HepG2 (cell line): ENCODE measurements around the gene CD300A. TPM values are rescaled to one million over a fixed set of nuclear protein-coding genes. Genes with fewer than 3 reads are reported as not detected.

ENCODE experiments used
- DR1 ChIP-seq: sonication (generic); formaldehyde crosslinking; IDR thresholded peaks from 2 replicates; pipeline ENCODE4 v1.8.0; 2021; ENCODE audit warnings: mild to moderate bottlenecking, missing genetic modification reagents, inconsistent platforms
- HDAC6 ChIP-seq: fragments of 200-600 bp; sonication (generic); IDR thresholded peaks from 2 replicates; pipeline ENCODE4 v1.7.0; 2017; ENCODE audit warnings: mild to moderate bottlenecking, antibody characterized with exemption, low read length, low read depth
- HNRNPH1 ChIP-seq: fragments of 200-400 bp; formaldehyde crosslinking; optimal IDR thresholded peaks from 2 replicates; pipeline ENCODE3; 2017; ENCODE audit warnings: mild to moderate bottlenecking, low read depth, low read length
- KLF13 ChIP-seq: sonication (generic); formaldehyde crosslinking; IDR thresholded peaks from 2 replicates; pipeline ENCODE4 v1.4.0; 2020; ENCODE audit warnings: mild to moderate bottlenecking, missing genetic modification reagents
- KMT2A ChIP-seq: sonication (generic); formaldehyde crosslinking; IDR thresholded peaks from 2 replicates; pipeline ENCODE4 v1.4.0; 2020; ENCODE audit warnings: missing genetic modification reagents
- MED8 ChIP-seq: sonication (generic); formaldehyde crosslinking; IDR thresholded peaks from 2 replicates; pipeline ENCODE4 v1.8.1; 2023; ENCODE audit warnings: mild to moderate bottlenecking, missing genetic modification reagents; ENCODE audit not compliant: insufficient replicate concordance
- MEIS2 ChIP-seq: sonication (generic); formaldehyde crosslinking; IDR thresholded peaks from 2 replicates; pipeline ENCODE4 v1.9.0; 2021; ENCODE audit warnings: mild to moderate bottlenecking, missing genetic modification reagents
- NR2C2 ChIP-seq: sonication (generic); formaldehyde crosslinking; IDR thresholded peaks from 2 replicates; pipeline ENCODE4 v1.4.0; 2020; ENCODE audit warnings: missing genetic modification reagents, mild to moderate bottlenecking, moderate library complexity, borderline replicate concordance
- PHF5A ChIP-seq: IDR thresholded peaks from one replicate; pipeline ENCODE4 v1.6.1; 2018; ENCODE audit warnings: low read depth, missing genetic modification reagents; ENCODE audit not compliant: unreplicated experiment
- RARA ChIP-seq: IDR thresholded peaks from 2 replicates; pipeline ENCODE4 v1.6.1; 2016; ENCODE audit warnings: missing genetic modification reagents, missing compliant biosample characterization
- SP4 ChIP-seq: sonication (generic); formaldehyde crosslinking; IDR thresholded peaks from 2 replicates; pipeline ENCODE4 v1.8.1; 2023; ENCODE audit warnings: mild to moderate bottlenecking, missing genetic modification reagents
- ZFAT ChIP-seq: sonication (generic); formaldehyde crosslinking; conservative IDR thresholded peaks from 2 replicates; pipeline ENCODE4 v1.8.1; 2023; ENCODE audit warnings: missing genetic modification reagents, inconsistent platforms
- ZFX ChIP-seq: sonication (generic); formaldehyde crosslinking; IDR thresholded peaks from 2 replicates; pipeline ENCODE4 v1.4.0; 2020; ENCODE audit warnings: mild to moderate bottlenecking, low read depth, missing genetic modification reagents, moderate library complexity
- ZFYVE20 ChIP-seq: sonication (generic); formaldehyde crosslinking; IDR thresholded peaks from 2 replicates; pipeline ENCODE4 v1.8.0; 2023; ENCODE audit warnings: low read depth, mild to moderate bottlenecking, moderate library complexity, missing genetic modification reagents, borderline replicate concordance
- ZNF280B ChIP-seq: sonication (generic); formaldehyde crosslinking; IDR thresholded peaks from 2 replicates; pipeline ENCODE4 v1.5.0; 2020; ENCODE audit warnings: missing genetic modification reagents, mild to moderate bottlenecking, borderline replicate concordance
- ZNF318 ChIP-seq: sonication (generic); formaldehyde crosslinking; IDR thresholded peaks from 2 replicates; pipeline ENCODE4 v1.4.0; 2020; ENCODE audit warnings: mild to moderate bottlenecking, missing genetic modification reagents
- ZNF550 ChIP-seq: sonication (generic); formaldehyde crosslinking; IDR thresholded peaks from 2 replicates; pipeline ENCODE4 v1.4.0; 2020; ENCODE audit warnings: mild to moderate bottlenecking, missing genetic modification reagents, borderline replicate concordance
- ZNF629 ChIP-seq: sonication (generic); formaldehyde crosslinking; conservative IDR thresholded peaks from 2 replicates; pipeline ENCODE4 v1.5.0; 2020; ENCODE audit warnings: missing genetic modification reagents
- ZNF660 ChIP-seq: sonication (generic); formaldehyde crosslinking; IDR thresholded peaks from 2 replicates; pipeline ENCODE4 v1.5.1; 2020; ENCODE audit warnings: mild to moderate bottlenecking, low read depth, missing genetic modification reagents, borderline replicate concordance
- ZNF678 ChIP-seq: sonication (generic); formaldehyde crosslinking; IDR thresholded peaks from 2 replicates; pipeline ENCODE4 v1.4.0; 2020; ENCODE audit warnings: mild to moderate bottlenecking, missing genetic modification reagents
- ZNF740 ChIP-seq: sonication (generic); formaldehyde crosslinking; IDR thresholded peaks from 2 replicates; pipeline ENCODE4 v1.4.0; 2020; ENCODE audit warnings: missing genetic modification reagents
- ZSCAN12 ChIP-seq: sonication (generic); formaldehyde crosslinking; IDR thresholded peaks from 2 replicates; pipeline ENCODE4 v1.9.0; 2021; ENCODE audit warnings: mild to moderate bottlenecking, missing genetic modification reagents
- polyA plus RNA-seq, 8 experiments: library from polyadenylated mRNA; depleted of rRNA in 3 of 8; stranded (reverse) in 7 of 8; unstranded in 1 of 8; fragments of >200 nt; fragmentation: Illumina TruSeq in 4 of 8; extraction: Trizol in 4 of 8; gene quantifications; 2 replicates each; pipeline versions ENCODE4 v1.2.1 to v1.2.3, GENCODE V29; 2011 to 2016; ENCODE audit warnings: low read depth in 4 of 8, missing spikeins in 1 of 8, mixed read lengths in 1 of 8; ENCODE audit not compliant: insufficient read depth in 1 of 8
- total RNA-seq, 5 experiments: library from RNA; depleted of rRNA; stranded (reverse); fragments of >200 nt; fragmentation: Illumina TruSeq; extraction: Trizol; gene quantifications; 2 replicates each; pipeline ENCODE4 v1.2.3, GENCODE V29; 2016; ENCODE audit warnings: low read depth in 1 of 5

Gene CD300A
- total and polyA plus RNA-seq, 2 of the 13 experiments (the other 11 are each of a cell fraction or from before 2014, with no cell fraction given) = not detected

- TF ChIP-seq ZNF550 (CRISPR knock-in tag) (no peak), ZSCAN12 (CRISPR knock-in tag) (no peak), MED8 (CRISPR knock-in tag) (no peak), ZFYVE20 (no peak), DR1 (CRISPR knock-in tag) (no peak), ZNF660 (CRISPR knock-in tag) (no peak), RARA (CRISPR knock-in tag) (no peak), ZNF740 (CRISPR knock-in tag) (no peak), ZNF629 (CRISPR knock-in tag) (no peak), NR2C2 (CRISPR knock-in tag) (0 out of 2 replicates have a peak, but pooled peaks have one; percentile 1), MEIS2 (CRISPR knock-in tag) (no peak), HNRNPH1 (no peak), SP4 (CRISPR knock-in tag) (no peak), HDAC6 (no peak), ZNF678 (CRISPR knock-in tag) (no peak), KLF13 (no peak), ZFX (CRISPR knock-in tag) (no peak), ZFAT (CRISPR knock-in tag) (no peak), PHF5A (CRISPR knock-in tag) (no peak), KMT2A (no peak), ZNF318 (no peak), ZNF280B (CRISPR knock-in tag) (no peak)
Observed at GRCh38 chr17:74455025-74455545, 11.3 kb upstream of the CD300A start (continued).
